HG03159 (cell line): ENCODE results near the gene DTNBP1.

ENCODE experiments used
- ATAC-seq: cut with Tn5 transposase; IDR thresholded peaks from one replicate; pipeline ENCODE4 v1.9.1; 2021; ENCODE audit warnings: mild to moderate bottlenecking, moderate library complexity; ENCODE audit not compliant: unreplicated experiment

The DTNBP1 gene

GRCh38 chr6:15536198-15536955 is 126.5 kb downstream of the DTNBP1 start:
- no peak for ATAC-seq

- no peak for ATAC-seq
Measured at GRCh38 chr6:15535495-15536197, 127.2 kb downstream of the DTNBP1 start.

DNA sequence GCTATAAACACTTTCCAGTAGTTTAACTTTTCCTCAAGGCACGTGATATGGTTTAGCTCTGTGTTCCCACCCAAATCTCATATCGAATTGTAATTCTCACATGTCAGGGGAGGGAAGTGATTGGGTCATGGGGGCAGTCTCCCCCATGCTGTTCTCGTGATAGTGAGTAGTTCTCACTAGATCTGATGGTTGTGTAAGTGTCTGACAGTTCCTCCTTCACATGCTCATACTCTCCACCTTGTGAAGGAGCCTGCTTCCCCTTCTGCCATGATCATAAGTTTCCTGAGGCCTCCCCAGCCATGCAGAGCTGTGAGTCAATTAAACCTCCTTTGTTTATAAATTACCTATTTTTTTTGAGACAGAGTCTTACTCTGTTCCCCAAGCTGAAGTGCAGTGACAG is 127.9 kb downstream of the DTNBP1 start:
- ATAC-seq = no peak

DNA sequence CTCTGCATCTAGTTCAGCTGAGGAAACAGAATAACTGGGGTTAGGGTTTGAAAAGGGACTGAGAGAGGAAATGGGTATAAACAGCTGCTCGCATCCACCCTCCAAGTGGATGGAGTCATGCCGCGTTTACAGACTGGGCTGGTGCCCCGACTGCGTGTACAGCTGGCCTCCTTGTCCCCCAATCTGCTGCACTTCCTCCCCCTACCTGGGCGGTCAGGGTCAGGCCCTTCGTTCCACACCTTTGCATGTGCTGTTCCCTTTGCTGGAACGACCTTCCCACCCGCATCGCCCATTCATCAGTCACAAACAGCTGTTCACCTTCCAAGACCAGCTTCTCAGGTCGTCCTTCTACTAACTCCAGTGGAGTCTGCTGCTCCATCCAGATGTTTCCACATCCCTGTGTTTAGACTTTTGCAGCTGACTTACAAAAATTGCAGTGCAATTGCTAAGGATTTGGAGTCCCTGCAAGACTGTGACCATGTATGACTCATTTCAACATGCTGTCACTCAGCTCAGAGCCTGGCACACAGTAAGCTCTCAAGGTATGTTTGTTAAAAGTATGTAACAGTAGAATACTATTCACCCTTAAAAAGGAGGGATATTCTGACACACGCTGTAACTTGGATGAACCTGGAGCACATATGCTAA is 129.3 kb downstream of the DTNBP1 start:
- ATAC-seq = no peak

DNA sequence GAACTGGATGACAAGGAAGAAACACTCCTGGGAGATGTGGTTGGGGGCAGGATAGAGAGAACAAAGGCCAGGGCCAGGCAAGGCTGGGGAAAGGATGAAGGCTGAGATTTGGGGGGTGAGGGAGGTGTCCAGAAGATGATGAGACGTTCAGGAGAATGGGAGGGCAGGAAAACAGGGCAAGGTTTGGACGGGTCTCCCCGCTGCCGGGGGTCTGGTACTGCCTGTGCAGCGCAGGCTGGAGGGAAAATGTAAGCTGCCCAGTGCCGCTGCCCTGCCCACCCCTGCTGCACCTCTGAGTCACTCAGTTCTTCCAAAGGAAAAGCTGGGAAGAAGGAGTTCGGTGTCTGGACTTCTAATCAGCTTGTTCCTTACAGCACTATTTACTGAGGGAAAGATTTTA is 130.9 kb downstream of the DTNBP1 start:
- no peak for ATAC-seq

GRCh38 chr6:15530411-15530810 is 132.4 kb downstream of the DTNBP1 start:
- no peak for ATAC-seq

DNA sequence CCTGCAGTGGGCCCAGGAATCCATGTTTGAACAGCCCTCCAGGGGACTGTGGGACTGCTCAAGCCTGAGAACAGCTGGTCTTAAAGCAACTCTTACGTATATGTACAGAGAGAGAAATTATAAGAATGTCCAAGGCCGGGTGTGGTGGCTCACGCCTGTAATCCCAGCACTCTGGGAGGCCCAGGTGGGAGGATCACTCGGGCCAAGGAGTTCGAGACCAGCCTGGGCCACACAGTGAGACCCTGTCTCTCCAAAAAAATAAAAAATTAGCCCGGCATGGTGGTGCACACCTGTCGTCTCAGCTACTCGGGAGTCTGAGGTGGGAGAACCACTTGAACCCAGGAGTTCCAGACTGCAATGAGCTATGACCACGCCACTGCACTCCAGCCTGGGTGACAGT is 134.0 kb downstream of the DTNBP1 start:
- ATAC-seq = no peak

DNA sequence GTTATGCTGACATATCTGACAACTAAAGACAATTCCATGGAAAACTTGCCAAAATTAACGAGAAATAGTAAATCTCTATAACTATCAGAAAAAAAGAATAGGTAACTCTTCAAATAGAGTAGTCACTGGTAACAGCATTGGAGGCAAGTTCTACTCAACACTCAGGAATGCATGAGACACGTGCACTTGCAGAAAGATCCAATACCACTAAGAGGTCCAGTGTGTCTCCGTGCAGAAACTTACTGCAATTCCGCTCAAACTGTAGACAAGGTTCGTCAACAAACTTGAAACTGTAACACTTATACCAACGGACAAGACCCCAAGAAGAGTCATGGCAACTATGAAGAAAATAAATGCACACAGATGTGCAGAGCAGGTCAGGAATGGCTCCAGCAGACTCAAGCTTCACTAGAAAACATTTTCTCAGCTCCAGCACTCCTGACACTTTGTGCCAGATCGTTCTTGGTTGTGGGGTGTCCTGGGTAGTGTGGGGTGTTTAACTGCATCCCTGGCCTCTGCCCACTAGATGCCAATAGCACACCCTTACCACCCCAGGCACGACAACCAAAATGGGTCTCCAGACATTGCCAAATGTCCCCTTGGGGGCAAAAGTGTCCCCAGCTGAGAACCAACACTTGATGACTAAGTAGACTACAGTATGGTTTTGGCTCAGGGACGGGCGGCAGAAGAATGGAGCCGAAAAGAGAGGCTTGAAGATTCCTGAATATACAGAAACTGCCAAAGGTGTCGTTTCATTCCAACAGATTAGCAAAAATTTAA is 134.8 kb downstream of the DTNBP1 start:
- no peak for ATAC-seq

GRCh38 chr6:15526212-15526701 is 136.6 kb downstream of the DTNBP1 start:
- no peak for ATAC-seq

DNA sequence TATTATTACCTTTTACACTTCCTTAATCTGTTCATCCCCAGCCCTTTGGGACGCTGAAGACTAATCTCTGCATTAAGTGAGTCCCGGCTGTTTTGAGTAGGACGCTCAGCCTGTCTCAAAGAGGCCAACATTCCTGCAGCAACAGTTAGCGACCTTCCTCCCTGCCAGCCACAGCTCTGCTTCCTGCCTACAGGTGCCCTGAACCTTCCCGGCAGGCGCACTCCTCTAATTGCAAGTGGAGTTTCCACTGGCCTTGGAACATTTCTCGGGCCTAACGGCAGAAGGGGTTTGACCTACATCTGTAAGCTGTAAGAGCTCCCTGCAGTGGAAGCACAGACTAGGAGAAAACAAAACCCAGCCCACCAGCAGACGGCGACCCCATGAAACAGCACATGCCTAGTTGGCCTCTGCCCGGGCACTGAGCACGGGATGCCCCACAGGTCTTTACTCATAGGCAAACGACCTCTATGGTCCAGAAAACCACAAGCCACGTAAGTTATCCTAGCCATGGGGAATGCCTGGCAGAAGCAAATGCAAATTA is 137.9 kb downstream of the DTNBP1 start:
- no peak for ATAC-seq

DNA sequence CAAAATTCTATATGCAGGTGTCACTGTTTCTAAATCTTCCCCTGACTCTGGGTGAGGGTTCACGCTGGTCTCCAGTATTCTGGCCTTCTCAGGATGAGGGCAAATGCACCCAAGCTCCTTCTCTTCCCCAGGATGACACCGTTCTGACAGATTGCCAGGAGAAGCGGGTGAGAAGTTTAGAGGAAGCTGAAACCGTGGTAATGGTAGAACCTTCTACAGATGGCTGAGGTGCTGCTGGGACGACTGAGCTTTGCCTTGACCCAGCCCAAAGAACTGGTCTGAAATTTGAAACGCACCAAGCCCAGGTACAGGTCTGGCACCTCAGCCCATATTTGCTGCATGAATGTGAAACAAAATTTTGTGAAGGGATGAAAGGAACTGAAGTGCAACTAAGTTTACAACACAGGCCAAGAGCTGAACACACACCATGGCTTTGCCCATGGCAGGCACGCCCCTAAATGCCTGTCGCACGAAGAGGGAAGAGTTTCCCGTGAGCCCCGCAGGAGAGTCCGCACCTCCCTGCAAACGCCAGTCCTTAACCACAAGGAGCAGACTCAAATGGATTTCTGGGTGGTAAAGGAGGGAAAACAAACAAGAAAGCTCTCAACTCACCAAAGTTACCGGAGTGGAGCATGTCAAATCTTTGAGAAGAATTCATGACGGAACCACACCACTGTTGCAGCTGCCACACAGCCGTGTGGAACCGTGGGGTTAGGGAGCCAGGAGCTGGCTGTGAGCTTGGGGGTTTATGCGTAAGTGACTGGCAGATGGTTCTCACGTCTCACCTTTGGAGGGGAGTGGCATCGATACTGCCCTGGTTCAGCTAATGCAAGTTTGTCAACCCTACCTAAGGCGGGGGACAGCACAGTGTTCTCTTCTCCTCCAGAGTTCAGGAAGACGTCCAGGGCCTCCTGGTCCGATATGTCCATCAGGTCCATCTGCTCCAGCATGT is 138.9 kb downstream of the DTNBP1 start:
- ATAC-seq = no peak

DNA sequence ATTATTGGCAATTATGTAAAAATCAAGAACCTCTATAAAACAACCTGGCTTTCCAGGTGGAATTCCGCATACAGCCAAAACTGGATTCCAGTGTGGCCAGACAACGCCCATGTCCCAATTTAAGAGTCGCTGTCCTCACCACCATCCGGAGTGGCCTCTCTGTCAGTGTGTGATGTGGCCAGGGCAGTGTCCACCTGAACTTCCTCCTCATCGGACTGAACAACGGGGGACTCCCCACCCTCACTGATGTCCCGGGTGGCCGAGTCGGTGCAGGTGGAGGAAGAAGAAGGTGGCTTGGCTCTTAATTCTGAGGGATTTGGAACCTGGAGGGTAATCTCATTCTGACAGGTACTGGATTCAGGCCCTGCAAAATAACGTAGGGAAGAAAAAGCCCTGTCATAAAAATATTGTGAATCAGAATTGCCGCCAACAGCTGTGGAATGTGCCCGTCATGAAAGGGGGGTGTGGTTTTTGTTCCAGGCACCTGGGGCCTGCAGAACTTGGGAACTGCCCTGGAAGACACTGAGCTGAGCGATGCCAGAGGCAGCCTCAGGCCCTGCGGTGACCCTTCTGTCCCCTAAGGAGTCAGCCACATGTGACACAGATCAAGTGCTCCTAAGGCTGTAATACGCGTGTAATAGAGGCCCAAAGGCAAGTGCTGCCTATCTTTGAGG is 139.8 kb downstream of the DTNBP1 start:
- no peak for ATAC-seq

DNA sequence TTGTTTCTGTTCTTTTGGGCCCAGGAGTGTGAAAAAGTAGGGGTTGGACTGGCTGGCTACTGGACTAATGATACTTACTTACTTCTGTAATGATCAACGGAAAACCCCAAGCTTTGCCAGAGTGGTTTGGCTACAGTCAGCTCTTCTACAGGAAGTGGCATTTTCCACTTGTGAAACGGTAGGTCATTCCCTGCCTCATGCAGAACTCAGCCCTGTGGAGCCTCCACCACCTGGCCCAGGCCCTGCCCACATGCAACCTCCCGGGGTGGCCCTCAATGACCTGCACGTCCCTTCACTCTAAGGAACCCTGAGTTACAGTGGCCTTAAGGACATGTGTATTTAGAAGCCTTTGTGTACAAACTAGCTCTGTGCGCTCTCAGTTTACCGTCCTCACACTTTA is 140.4 kb downstream of the DTNBP1 start:
- ATAC-seq = no peak

DNA sequence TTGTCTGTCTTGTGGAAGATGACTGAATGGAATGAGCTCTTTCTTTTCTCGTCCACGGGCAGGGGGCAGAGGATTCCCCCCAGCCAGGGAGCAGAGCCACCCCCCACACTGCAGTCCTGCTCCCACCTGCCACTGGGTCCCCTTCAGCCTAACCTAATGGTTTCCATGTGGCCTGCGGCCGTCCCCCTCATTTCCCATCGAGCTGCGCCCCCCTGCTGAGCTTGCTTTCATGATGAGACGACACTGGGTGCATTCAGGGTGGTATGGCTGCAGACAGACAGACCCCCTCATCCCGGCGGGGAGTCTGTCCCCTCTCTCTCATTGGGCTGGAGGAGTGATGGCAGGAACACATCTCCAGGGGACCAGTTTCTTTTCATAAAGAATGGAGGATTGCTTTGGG is 140.8 kb downstream of the DTNBP1 start:
- no peak for ATAC-seq

DNA sequence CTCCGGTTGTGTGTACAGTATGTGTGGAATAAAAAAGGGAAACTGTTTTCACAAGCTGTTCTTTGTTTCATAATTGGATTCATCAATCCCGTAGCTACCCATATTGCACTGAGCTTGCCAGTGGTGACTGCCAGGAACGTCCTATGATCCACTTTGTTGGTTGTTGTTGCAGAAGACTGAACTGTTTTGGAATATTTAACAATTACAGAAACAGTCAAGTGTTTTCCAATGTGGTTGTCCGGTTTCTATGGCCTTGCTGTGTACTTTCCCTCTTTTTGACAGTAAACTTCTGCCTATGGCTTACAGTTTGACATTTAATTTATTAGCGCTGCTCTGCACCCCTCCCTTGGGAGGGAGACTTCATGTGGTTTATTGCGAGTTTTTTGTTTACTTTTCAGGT is 141.2 kb downstream of the DTNBP1 start:
- ATAC-seq = no peak

DNA sequence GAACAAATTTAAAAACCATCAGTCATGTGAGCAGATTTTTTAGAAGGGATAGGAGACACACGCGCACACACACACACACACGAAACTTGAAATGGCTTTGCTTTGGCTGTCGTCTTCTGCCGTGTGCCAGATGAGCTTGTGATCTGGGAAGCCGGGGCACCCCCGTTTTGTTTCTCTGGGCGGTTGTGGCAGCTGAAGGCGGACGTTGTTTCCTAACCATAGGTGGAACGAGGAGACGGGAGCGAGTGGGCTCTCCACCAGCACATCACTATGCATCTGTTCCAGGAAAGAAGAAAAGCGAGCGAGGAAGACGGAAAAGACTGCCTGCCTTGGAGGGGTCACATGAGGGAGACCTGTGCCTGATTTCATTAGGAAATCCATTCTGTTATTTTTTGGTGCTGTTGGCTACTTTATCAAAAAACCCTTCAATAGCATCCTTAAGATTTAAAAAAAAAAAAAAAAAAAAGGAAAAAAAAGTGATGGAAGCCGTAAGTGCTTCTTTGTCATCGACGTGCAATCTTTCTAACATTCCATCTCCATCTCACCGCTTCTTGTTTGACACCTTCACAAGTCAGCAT is 142.1 kb downstream of the DTNBP1 start:
- no peak for ATAC-seq

- no peak for ATAC-seq
Measured at GRCh38 chr6:15519681-15520080, 143.1 kb downstream of the DTNBP1 start.

DNA sequence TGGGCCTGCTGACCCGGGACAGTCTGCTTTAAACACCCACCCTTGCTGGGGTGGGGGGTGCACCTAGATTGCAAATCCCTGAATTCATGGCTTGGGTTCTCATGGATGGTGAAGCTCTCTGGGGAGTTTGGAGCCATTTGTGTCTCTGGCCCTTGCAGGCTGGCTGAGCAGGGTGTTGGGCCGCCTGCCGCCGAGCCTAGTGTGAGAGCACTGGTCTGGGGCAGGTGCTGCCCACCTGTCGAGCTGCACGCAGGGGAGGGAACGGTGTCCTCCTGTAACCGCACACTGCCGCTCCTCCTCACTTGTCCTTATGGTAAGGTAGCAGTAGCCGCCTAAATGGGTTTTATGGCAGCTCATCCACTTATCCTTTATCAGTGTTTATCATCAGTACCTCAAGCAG is 143.9 kb downstream of the DTNBP1 start:
- ATAC-seq = no peak

DNA sequence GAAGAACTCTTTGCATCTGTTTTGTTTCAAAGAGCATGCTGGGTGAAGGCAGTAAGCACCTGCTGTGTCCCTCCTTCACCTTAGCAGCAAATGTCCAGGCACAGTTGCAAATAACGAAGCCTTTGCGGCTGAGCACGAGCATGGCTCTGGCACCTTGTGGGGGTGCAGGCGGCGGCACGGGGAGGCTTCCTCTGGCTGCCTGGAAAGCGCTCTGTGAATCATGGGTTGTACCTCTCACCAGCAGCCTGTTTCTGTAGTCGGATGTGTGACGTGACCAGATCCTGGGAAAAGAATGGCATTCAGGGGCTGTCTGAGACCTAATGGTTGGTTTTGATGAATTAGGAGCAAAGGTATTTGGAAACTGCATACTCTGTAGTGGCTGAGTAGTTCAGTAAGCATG is 144.8 kb downstream of the DTNBP1 start:
- ATAC-seq = no peak
